ENCODE measurements around the gene RAB43. TPM values are rescaled to one million over a fixed set of nuclear protein-coding genes. Genes with fewer than 3 reads are reported as not detected.
"Not testable (repeated sequence)": the region's sequence is repeated elsewhere in the genome, so short reads cannot be mapped to it uniquely, and the experiment has no call there.

RAB43 gene
- polyA plus RNA-seq (2013, experiment 1 of 2): 5.4 TPM
- polyA plus RNA-seq (2013, experiment 2 of 2): 5.7 TPM

- peak within 1 kb of the TSS; percentile 87 for H3K4me2 ChIP-seq (ENCODE audit: insufficient read depth, low read length, poor library complexity, severe bottlenecking)
- no peak within 1 kb of the TSS for H2BK15ac ChIP-seq (ENCODE audit: low read length)
- H2BK120ac ChIP-seq (ENCODE audit: low read depth, low read length): no peak within 1 kb of the TSS
- H3K9ac ChIP-seq (ENCODE audit: low read depth, low read length, poor library complexity): peak within 1 kb of the TSS; percentile 90
- peaks cover 0 to 12% of the 10 kb centered on the region in 2 donors for H3K36me3 ChIP-seq (replicated peaks in 1 of 2; ENCODE audit: control insufficient read depth in 2 of 2, insufficient read depth in 2 of 2, low read length in 2 of 2)
- peak within 1 kb of the TSS; percentile 1 for H2BK5ac ChIP-seq (ENCODE audit: low read length)
- H4K8ac ChIP-seq (ENCODE audit: low read depth, low read length): no peak within 1 kb of the TSS
- no peaks in the 10 kb centered on the region for H3K27me3 ChIP-seq (ENCODE audit: control insufficient read depth in 3 of 3, insufficient read depth in 3 of 3, low read depth in 1 of 3, low read length in 3 of 3)
- H3K4me1 ChIP-seq (ENCODE audit: control insufficient read depth in 2 of 2, insufficient read depth in 1 of 2, low read depth in 1 of 2, low read length in 2 of 2): peaks cover 11 to 18% of the 10 kb centered on the region in 2 donors
- H3K79me1 ChIP-seq (ENCODE audit: low read depth, low read length): no peaks in the 10 kb centered on the region
- no peaks in the 10 kb centered on the region for H3K9me3 ChIP-seq (replicated peaks in 1 of 2; ENCODE audit: control insufficient read depth in 2 of 2, insufficient read depth in 1 of 2, low read depth in 1 of 2, low read length in 2 of 2)
- H2AFZ ChIP-seq (ENCODE audit: low read length): peak within 1 kb of the TSS; percentile 90
- H2AK5ac ChIP-seq (ENCODE audit: low read depth, low read length): peak within 1 kb of the TSS; percentile 23
- no CpG with 5 or more reads among the region's 60 CpGs for WGBS, 2 donors (ENCODE audit: extremely low coverage in 2 of 2, insufficient read length in 2 of 2, insufficient replicate concordance in 1 of 2)
- peak within 1 kb of the TSS; percentile 72 to 89 for H3K4me3 ChIP-seq (ENCODE audit: low read length in 2 of 2)
- H4K91ac ChIP-seq (ENCODE audit: low read depth, low read length, poor library complexity): no peak within 1 kb of the TSS
- H3K14ac ChIP-seq (ENCODE audit: low read length): no peak within 1 kb of the TSS
- DNase-seq (ENCODE audit: low spot score): peak; percentile 96
- H3K4ac ChIP-seq (ENCODE audit: low read length): no peak within 1 kb of the TSS
- peak within 1 kb of the TSS; percentile 86 for H3K18ac ChIP-seq (ENCODE audit: low read length)
- H3K23ac ChIP-seq (ENCODE audit: low read depth, low read length, poor library complexity): peak within 1 kb of the TSS; percentile 31
- no peak within 1 kb of the TSS for H2BK12ac ChIP-seq (ENCODE audit: low read length)
- no peak within 1 kb of the TSS for H3K27ac ChIP-seq (replicated peaks; ENCODE audit: low read length)
Observed at GRCh38 chr3:129121792-129122411, at the start of gene RAB43. TSS of gene RAB43 (minus strand) at chr3:129121804. CDS start at chr3:129121489, 315 bp downstream.

- no peak overlapping the region for H2BK5ac ChIP-seq (ENCODE audit: low read length)
- H2BK12ac ChIP-seq (ENCODE audit: low read length): no peak overlapping the region
- H3K9ac ChIP-seq (ENCODE audit: low read depth, low read length, poor library complexity): no peak overlapping the region
- DNase-seq (ENCODE audit: low spot score): no peak
- H3K79me1 ChIP-seq (ENCODE audit: low read depth, low read length): peaks cover 5% of the 10 kb centered on the region
- H3K27ac ChIP-seq (replicated peaks; ENCODE audit: low read length): no peak overlapping the region
- no peak overlapping the region for H4K8ac ChIP-seq (ENCODE audit: low read depth, low read length)
- no peak overlapping the region for H3K23ac ChIP-seq (ENCODE audit: low read depth, low read length, poor library complexity)
- no peak overlapping the region for H2BK120ac ChIP-seq (ENCODE audit: low read depth, low read length)
- H3K27me3 ChIP-seq (ENCODE audit: control insufficient read depth in 3 of 3, insufficient read depth in 3 of 3, low read depth in 1 of 3, low read length in 3 of 3): no peaks in the 10 kb centered on the region
- H3K36me3 ChIP-seq (replicated peaks in 1 of 2; ENCODE audit: control insufficient read depth in 2 of 2, insufficient read depth in 2 of 2, low read length in 2 of 2): peaks cover 26 to 57% of the 10 kb centered on the region in 2 donors
- no CpG with 5 or more reads among the region's 15 CpGs for WGBS, 2 donors (ENCODE audit: extremely low coverage in 2 of 2, insufficient read length in 2 of 2, insufficient replicate concordance in 1 of 2)
- H3K9me3 ChIP-seq (replicated peaks in 1 of 2; ENCODE audit: control insufficient read depth in 2 of 2, insufficient read depth in 1 of 2, low read depth in 1 of 2, low read length in 2 of 2): peaks cover 0 to 4% of the 10 kb centered on the region in 2 donors
- H2BK15ac ChIP-seq (ENCODE audit: low read length): no peak overlapping the region
- H3K18ac ChIP-seq (ENCODE audit: low read length): no peak overlapping the region
- peaks cover 0 to 4% of the 10 kb centered on the region in 2 donors for H3K4me1 ChIP-seq (ENCODE audit: control insufficient read depth in 2 of 2, insufficient read depth in 1 of 2, low read depth in 1 of 2, low read length in 2 of 2)
- no peak overlapping the region for H3K4me2 ChIP-seq (ENCODE audit: insufficient read depth, low read length, poor library complexity, severe bottlenecking)
- no peak overlapping the region for H2AFZ ChIP-seq (ENCODE audit: low read length)
- H3K14ac ChIP-seq (ENCODE audit: low read length): no peak overlapping the region
- H2AK5ac ChIP-seq (ENCODE audit: low read depth, low read length): no peak overlapping the region
- H3K4me3 ChIP-seq (ENCODE audit: low read length in 2 of 2): no peak overlapping the region
- H3K4ac ChIP-seq (ENCODE audit: low read length): no peak overlapping the region
- H4K91ac ChIP-seq (ENCODE audit: low read depth, low read length, poor library complexity): no peak overlapping the region
Observed at GRCh38 chr3:129166579-129167332, 45.2 kb upstream of the RAB43 start.

GRCh38 chr3:129165594-129165993 lies 44.0 kb upstream of the RAB43 start:
- H3K4ac ChIP-seq (ENCODE audit: low read length); H3K4me1 ChIP-seq (ENCODE audit: control insufficient read depth in 2 of 2, insufficient read depth in 1 of 2, low read depth in 1 of 2, low read length in 2 of 2); H4K91ac ChIP-seq (ENCODE audit: low read depth, low read length, poor library complexity); H2BK120ac ChIP-seq (ENCODE audit: low read depth, low read length); H3K9me3 ChIP-seq (replicated peaks in 1 of 2; ENCODE audit: control insufficient read depth in 2 of 2, insufficient read depth in 1 of 2, low read depth in 1 of 2, low read length in 2 of 2); DNase-seq (ENCODE audit: low spot score); H3K14ac ChIP-seq (ENCODE audit: low read length); H4K8ac ChIP-seq (ENCODE audit: low read depth, low read length); H3K4me3 ChIP-seq (ENCODE audit: low read length in 2 of 2); H2BK12ac ChIP-seq (ENCODE audit: low read length); H3K79me1 ChIP-seq (ENCODE audit: low read depth, low read length); H2AK5ac ChIP-seq (ENCODE audit: low read depth, low read length); H3K27me3 ChIP-seq (ENCODE audit: control insufficient read depth in 3 of 3, insufficient read depth in 3 of 3, low read depth in 1 of 3, low read length in 3 of 3); H2BK5ac ChIP-seq (ENCODE audit: low read length); H3K27ac ChIP-seq (replicated peaks; ENCODE audit: low read length); H3K23ac ChIP-seq (ENCODE audit: low read depth, low read length, poor library complexity); H3K18ac ChIP-seq (ENCODE audit: low read length); H3K9ac ChIP-seq (ENCODE audit: low read depth, low read length, poor library complexity); H3K4me2 ChIP-seq (ENCODE audit: insufficient read depth, low read length, poor library complexity, severe bottlenecking); H2AFZ ChIP-seq (ENCODE audit: low read length); H2BK15ac ChIP-seq (ENCODE audit: low read length): not testable (repeated sequence)
- H3K36me3 ChIP-seq (replicated peaks in 1 of 2; ENCODE audit: control insufficient read depth in 2 of 2, insufficient read depth in 2 of 2, low read length in 2 of 2): peaks cover 18 to 45% of the 10 kb centered on the region in 2 donors
- no CpG with 5 or more reads among the region's 8 CpGs for WGBS, 2 donors (ENCODE audit: extremely low coverage in 2 of 2, insufficient read length in 2 of 2, insufficient replicate concordance in 1 of 2)

GRCh38 chr3:129164500-129164899 lies 42.9 kb upstream of the RAB43 start:
- no peak overlapping the region for H2BK5ac ChIP-seq (ENCODE audit: low read length)
- H3K9ac ChIP-seq (ENCODE audit: low read depth, low read length, poor library complexity): no peak overlapping the region
- H2BK15ac ChIP-seq (ENCODE audit: low read length): no peak overlapping the region
- no CpG with 5 or more reads among the region's 7 CpGs for WGBS, 2 donors (ENCODE audit: extremely low coverage in 2 of 2, insufficient read length in 2 of 2, insufficient replicate concordance in 1 of 2)
- no peak overlapping the region for H3K23ac ChIP-seq (ENCODE audit: low read depth, low read length, poor library complexity)
- no peak overlapping the region for H3K27ac ChIP-seq (replicated peaks; ENCODE audit: low read length)
- H2AK5ac ChIP-seq (ENCODE audit: low read depth, low read length): no peak overlapping the region
- H3K14ac ChIP-seq (ENCODE audit: low read length): no peak overlapping the region
- no peak overlapping the region for H2BK120ac ChIP-seq (ENCODE audit: low read depth, low read length)
- H4K91ac ChIP-seq (ENCODE audit: low read depth, low read length, poor library complexity): no peak overlapping the region
- H4K8ac ChIP-seq (ENCODE audit: low read depth, low read length): no peak overlapping the region
- H2AFZ ChIP-seq (ENCODE audit: low read length): no peak overlapping the region
- peaks cover 3% of the 10 kb centered on the region for H3K79me1 ChIP-seq (ENCODE audit: low read depth, low read length)
- H3K27me3 ChIP-seq (ENCODE audit: control insufficient read depth in 3 of 3, insufficient read depth in 3 of 3, low read depth in 1 of 3, low read length in 3 of 3): no peaks in the 10 kb centered on the region
- H2BK12ac ChIP-seq (ENCODE audit: low read length): no peak overlapping the region
- no peak overlapping the region for H3K4ac ChIP-seq (ENCODE audit: low read length)
- peaks cover 4 to 5% of the 10 kb centered on the region in 2 donors for H3K4me1 ChIP-seq (ENCODE audit: control insufficient read depth in 2 of 2, insufficient read depth in 1 of 2, low read depth in 1 of 2, low read length in 2 of 2)
- no peak overlapping the region for H3K4me3 ChIP-seq (ENCODE audit: low read length in 2 of 2)
- H3K36me3 ChIP-seq (replicated peaks in 1 of 2; ENCODE audit: control insufficient read depth in 2 of 2, insufficient read depth in 2 of 2, low read length in 2 of 2): peaks cover 9 to 34% of the 10 kb centered on the region in 2 donors
- no peak overlapping the region for H3K4me2 ChIP-seq (ENCODE audit: insufficient read depth, low read length, poor library complexity, severe bottlenecking)
- H3K18ac ChIP-seq (ENCODE audit: low read length): no peak overlapping the region
- no peak for DNase-seq (ENCODE audit: low spot score)
- no peaks in the 10 kb centered on the region for H3K9me3 ChIP-seq (replicated peaks in 1 of 2; ENCODE audit: control insufficient read depth in 2 of 2, insufficient read depth in 1 of 2, low read depth in 1 of 2, low read length in 2 of 2)
